Measurements from ENCODE around the gene LRRC73.

Gene LRRC73

GRCh38 chr6:43491750-43492661 lies 18.1 kb downstream of the LRRC73 start:
- no peak overlapping the region for H3K4me3 ChIP-seq (replicated peaks; ENCODE audit: low read depth, low read length)
- DNase-seq (ENCODE audit: low read depth): peak; percentile 69
- TF ChIP-seq CTCF (IDR thresholded peaks at IDR 0.05; ENCODE audit: low read length, missing control alignments): no peak

DNA sequence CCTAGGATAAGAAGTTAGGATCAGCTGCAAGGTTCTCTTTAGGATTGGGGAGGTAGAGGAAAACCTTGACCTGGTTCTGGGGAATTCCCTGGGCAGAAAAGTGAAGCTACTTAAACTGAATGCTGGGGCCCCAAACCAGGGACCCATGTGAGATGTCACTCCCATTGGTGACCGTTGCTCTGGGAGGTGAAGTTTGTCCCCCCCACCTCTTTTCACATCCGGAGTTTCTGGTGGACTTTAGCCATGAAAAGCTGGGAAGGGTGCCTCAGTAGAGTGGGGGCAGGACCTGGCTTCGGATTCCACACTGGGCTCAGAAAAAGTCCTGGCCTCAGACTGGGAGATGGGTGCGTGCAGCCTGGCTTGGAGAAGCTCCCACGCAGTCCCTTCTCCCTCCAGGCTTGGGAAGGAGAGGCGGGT lies 19.6 kb downstream of the LRRC73 start:
- no peak overlapping the region for H3K4me3 ChIP-seq (replicated peaks; ENCODE audit: low read depth, low read length)
- peak; percentile 51 for DNase-seq (ENCODE audit: low read depth)
- TF ChIP-seq CTCF (IDR thresholded peaks at IDR 0.05; ENCODE audit: low read length, missing control alignments): no peak

- no peak for DNase-seq (ENCODE audit: low read depth)
- no peak for TF ChIP-seq CTCF (IDR thresholded peaks at IDR 0.05; ENCODE audit: low read length, missing control alignments)
- H3K4me3 ChIP-seq (replicated peaks; ENCODE audit: low read depth, low read length): no peak overlapping the region
Measured at GRCh38 chr6:43489277-43490072, 20.7 kb downstream of the LRRC73 start.

- TF ChIP-seq CTCF (IDR thresholded peaks at IDR 0.05; ENCODE audit: low read length, missing control alignments): no peak
- no peak overlapping the region for H3K4me3 ChIP-seq (replicated peaks; ENCODE audit: low read depth, low read length)
- no peak for DNase-seq (ENCODE audit: low read depth)
Measured at GRCh38 chr6:43488667-43489276, 21.4 kb downstream of the LRRC73 start.

- H3K4me3 ChIP-seq (replicated peaks; ENCODE audit: low read depth, low read length): no peak overlapping the region
- no peak for DNase-seq (ENCODE audit: low read depth)
- no peak for TF ChIP-seq CTCF (IDR thresholded peaks at IDR 0.05; ENCODE audit: low read length, missing control alignments)
Measured at GRCh38 chr6:43481591-43482236, 28.4 kb downstream of the LRRC73 start.

- H3K4me3 ChIP-seq (replicated peaks; ENCODE audit: low read depth, low read length): no peak overlapping the region
- no peak for DNase-seq (ENCODE audit: low read depth)
- TF ChIP-seq CTCF (IDR thresholded peaks at IDR 0.05; ENCODE audit: low read length, missing control alignments): no peak
Measured at GRCh38 chr6:43481075-43481474, 29.1 kb downstream of the LRRC73 start.

All from fibroblast of pulmonary artery (primary cell).